GM23338 (cell line): ENCODE measurements around the gene GNAT1. TPM values are rescaled to one million over a fixed set of nuclear protein-coding genes. Genes with fewer than 3 reads are reported as not detected.

Experiments used
- ATAC-seq: fragments of 200-7000 bp; cut with Tn5 transposase; 3 replicates; pipeline ENCODE4 v1.9.1; 2020
- DNase-seq: peaks from one replicate; pipeline ENCODE4 v3.0.0-alpha.2; 2015; ENCODE audit warnings: low spot score
- H2AFZ ChIP-seq: fragments of 200-600 bp; sonication (generic); 2 replicates; pipeline ENCODE4 v1.8.0; 2016; ENCODE audit warnings: antibody characterized with exemption, mild to moderate bottlenecking, moderate library complexity
- H3F3A ChIP-seq: fragments of 200-600 bp; sonication (generic); replicated peaks from 2 replicates; pipeline ENCODE4 v1.8.0; 2017; ENCODE audit warnings: antibody characterized with exemption, mixed run types, low read depth
- H3K27ac ChIP-seq: fragments of 200-600 bp; sonication (generic); 2 replicates; pipeline ENCODE4 v1.6.1; 2016; ENCODE audit warnings: low read depth
- H3K27me3 ChIP-seq: fragments of 200-600 bp; sonication (generic); 2 replicates; pipeline ENCODE4 v1.8.0; 2016; ENCODE audit warnings: mild to moderate bottlenecking, mixed run types, moderate library complexity; ENCODE audit not compliant: insufficient read depth
- H3K36me3 ChIP-seq: fragments of 200-600 bp; sonication (generic); 2 replicates; pipeline ENCODE4 v1.8.0; 2016; ENCODE audit warnings: mild to moderate bottlenecking; ENCODE audit not compliant: insufficient read depth
- H3K4me1 ChIP-seq: fragments of 200-600 bp; sonication (generic); 2 replicates; pipeline ENCODE4 v1.8.0; 2016; ENCODE audit warnings: mild to moderate bottlenecking, moderate library complexity; ENCODE audit not compliant: insufficient read depth
- H3K4me2 ChIP-seq: fragments of 200-600 bp; sonication (generic); 2 replicates; pipeline ENCODE4 v1.7.1; 2017; ENCODE audit warnings: mixed run types
- H3K4me3 ChIP-seq: fragments of 200-600 bp; sonication (generic); 2 replicates; pipeline ENCODE4 v1.6.1; 2016; ENCODE audit warnings: mixed run types
- H3K79me2 ChIP-seq: fragments of 200-600 bp; sonication (generic); replicated peaks from 2 replicates; pipeline ENCODE4 v1.8.0; 2017; ENCODE audit warnings: mild to moderate bottlenecking; ENCODE audit not compliant: insufficient read depth
- H3K9me2 ChIP-seq: fragments of 200-600 bp; sonication (generic); 2 replicates; pipeline ENCODE4 v1.8.0; 2017; ENCODE audit not compliant: insufficient read depth
- H4K20me1 ChIP-seq: fragments of 200-600 bp; sonication (generic); replicated peaks from 2 replicates; pipeline ENCODE4 v1.8.0; 2017; ENCODE audit warnings: mild to moderate bottlenecking; ENCODE audit not compliant: insufficient read depth
- H3K27ac Mint-ChIP-seq: 2 replicates; pipeline ENCODE4 v1.8.0; 2020; ENCODE audit warnings: inconsistent platforms, mild to moderate bottlenecking, moderate library complexity, mixed read lengths
- H3K27me3 Mint-ChIP-seq: 3 replicates; pipeline ENCODE4 v1.8.0; 2022; ENCODE audit warnings: low read depth, mild to moderate bottlenecking, moderate library complexity, mixed read lengths, inconsistent platforms; ENCODE audit not compliant: insufficient read depth, poor library complexity
- H3K36me3 Mint-ChIP-seq: 3 replicates; pipeline ENCODE4 v1.8.0; 2021; ENCODE audit warnings: low read depth, mild to moderate bottlenecking, inconsistent platforms, moderate library complexity, mixed read lengths
- H3K4me1 Mint-ChIP-seq: 3 replicates; pipeline ENCODE4 v1.8.0; 2020; ENCODE audit warnings: mild to moderate bottlenecking, inconsistent platforms, mixed read lengths
- H3K4me3 Mint-ChIP-seq: 3 replicates; pipeline ENCODE4 v1.8.0; 2021; ENCODE audit warnings: moderate library complexity, mild to moderate bottlenecking, inconsistent platforms, mixed read lengths
- H3K9me3 Mint-ChIP-seq: 3 replicates; pipeline ENCODE4 v1.8.0; 2020; ENCODE audit warnings: moderate library complexity, mild to moderate bottlenecking, inconsistent platforms, mixed read lengths
- CREB1 ChIP-seq: fragments of 250-450 bp; sonication (Bioruptor Pico); IDR thresholded peaks from 2 replicates; pipeline ENCODE4 v1.5.0; 2020; ENCODE audit warnings: low read depth, mild to moderate bottlenecking, moderate library complexity
- EZH2 ChIP-seq: fragments of 200-600 bp; sonication (generic); IDR thresholded peaks from one replicate; pipeline ENCODE4 v1.8.0; 2017; ENCODE audit warnings: antibody characterized with exemption, mild to moderate bottlenecking, low read depth; ENCODE audit not compliant: unreplicated experiment
- EZH2phosphoT487 ChIP-seq: fragments of 200-600 bp; sonication (generic); IDR thresholded peaks from one replicate; pipeline ENCODE4 v1.8.1; 2018; ENCODE audit warnings: antibody characterized with exemption; ENCODE audit not compliant: unreplicated experiment
- NANOG ChIP-seq: IDR thresholded peaks from 2 replicates; pipeline ENCODE4 v1.6.1; 2016; ENCODE audit warnings: antibody characterized with exemption, borderline replicate concordance
- POLR2AphosphoS5 ChIP-seq: IDR thresholded peaks from 2 replicates; pipeline ENCODE4 v1.6.1; 2016; ENCODE audit warnings: antibody characterized with exemption, low read depth
- ZNF114 ChIP-seq: fragments of 250-450 bp; sonication (Bioruptor Pico); IDR thresholded peaks from 2 replicates; pipeline ENCODE4 v1.5.0; 2020; ENCODE audit warnings: mild to moderate bottlenecking, moderate library complexity
- polyA plus RNA-seq: library from polyadenylated mRNA; unstranded; fragments of >200 nt; fragmentation: Nextera tagmentation; extraction: Ambion mirVana; gene quantifications from 2 replicates; pipeline ENCODE4 v1.2.1, GENCODE V29; 2016
- total RNA-seq: library from RNA; depleted of rRNA; stranded (reverse); fragments of >200 nt; shearing (Covaris generic); gene quantifications from 2 replicates; pipeline ENCODE4 v1.2.3, GENCODE V29; 2014
- TF ChIP-seq, protein P1 (sequence below): fragments of 250-450 bp; sonication (Bioruptor Pico); IDR thresholded peaks from 2 replicates; pipeline ENCODE4 v1.5.0; 2020; ENCODE audit warnings: mild to moderate bottlenecking, moderate library complexity
- TF ChIP-seq, protein P2 (sequence below), 2 experiments: fragments of 200-600 bp in 1 of 2; sonication (generic) in 1 of 2; conservative IDR thresholded peaks; 2 replicates each; pipeline versions ENCODE4 v1.5.1 to v1.6.1; 2016 to 2017; ENCODE audit warnings: antibody characterized with exemption in 2 of 2, low read depth in 2 of 2, mild to moderate bottlenecking in 2 of 2, moderate library complexity in 1 of 2

GNAT1 gene
- total and polyA plus RNA-seq, 2 experiments from 2014 or later: not detected

- TF ChIP-seq, protein P1, sequence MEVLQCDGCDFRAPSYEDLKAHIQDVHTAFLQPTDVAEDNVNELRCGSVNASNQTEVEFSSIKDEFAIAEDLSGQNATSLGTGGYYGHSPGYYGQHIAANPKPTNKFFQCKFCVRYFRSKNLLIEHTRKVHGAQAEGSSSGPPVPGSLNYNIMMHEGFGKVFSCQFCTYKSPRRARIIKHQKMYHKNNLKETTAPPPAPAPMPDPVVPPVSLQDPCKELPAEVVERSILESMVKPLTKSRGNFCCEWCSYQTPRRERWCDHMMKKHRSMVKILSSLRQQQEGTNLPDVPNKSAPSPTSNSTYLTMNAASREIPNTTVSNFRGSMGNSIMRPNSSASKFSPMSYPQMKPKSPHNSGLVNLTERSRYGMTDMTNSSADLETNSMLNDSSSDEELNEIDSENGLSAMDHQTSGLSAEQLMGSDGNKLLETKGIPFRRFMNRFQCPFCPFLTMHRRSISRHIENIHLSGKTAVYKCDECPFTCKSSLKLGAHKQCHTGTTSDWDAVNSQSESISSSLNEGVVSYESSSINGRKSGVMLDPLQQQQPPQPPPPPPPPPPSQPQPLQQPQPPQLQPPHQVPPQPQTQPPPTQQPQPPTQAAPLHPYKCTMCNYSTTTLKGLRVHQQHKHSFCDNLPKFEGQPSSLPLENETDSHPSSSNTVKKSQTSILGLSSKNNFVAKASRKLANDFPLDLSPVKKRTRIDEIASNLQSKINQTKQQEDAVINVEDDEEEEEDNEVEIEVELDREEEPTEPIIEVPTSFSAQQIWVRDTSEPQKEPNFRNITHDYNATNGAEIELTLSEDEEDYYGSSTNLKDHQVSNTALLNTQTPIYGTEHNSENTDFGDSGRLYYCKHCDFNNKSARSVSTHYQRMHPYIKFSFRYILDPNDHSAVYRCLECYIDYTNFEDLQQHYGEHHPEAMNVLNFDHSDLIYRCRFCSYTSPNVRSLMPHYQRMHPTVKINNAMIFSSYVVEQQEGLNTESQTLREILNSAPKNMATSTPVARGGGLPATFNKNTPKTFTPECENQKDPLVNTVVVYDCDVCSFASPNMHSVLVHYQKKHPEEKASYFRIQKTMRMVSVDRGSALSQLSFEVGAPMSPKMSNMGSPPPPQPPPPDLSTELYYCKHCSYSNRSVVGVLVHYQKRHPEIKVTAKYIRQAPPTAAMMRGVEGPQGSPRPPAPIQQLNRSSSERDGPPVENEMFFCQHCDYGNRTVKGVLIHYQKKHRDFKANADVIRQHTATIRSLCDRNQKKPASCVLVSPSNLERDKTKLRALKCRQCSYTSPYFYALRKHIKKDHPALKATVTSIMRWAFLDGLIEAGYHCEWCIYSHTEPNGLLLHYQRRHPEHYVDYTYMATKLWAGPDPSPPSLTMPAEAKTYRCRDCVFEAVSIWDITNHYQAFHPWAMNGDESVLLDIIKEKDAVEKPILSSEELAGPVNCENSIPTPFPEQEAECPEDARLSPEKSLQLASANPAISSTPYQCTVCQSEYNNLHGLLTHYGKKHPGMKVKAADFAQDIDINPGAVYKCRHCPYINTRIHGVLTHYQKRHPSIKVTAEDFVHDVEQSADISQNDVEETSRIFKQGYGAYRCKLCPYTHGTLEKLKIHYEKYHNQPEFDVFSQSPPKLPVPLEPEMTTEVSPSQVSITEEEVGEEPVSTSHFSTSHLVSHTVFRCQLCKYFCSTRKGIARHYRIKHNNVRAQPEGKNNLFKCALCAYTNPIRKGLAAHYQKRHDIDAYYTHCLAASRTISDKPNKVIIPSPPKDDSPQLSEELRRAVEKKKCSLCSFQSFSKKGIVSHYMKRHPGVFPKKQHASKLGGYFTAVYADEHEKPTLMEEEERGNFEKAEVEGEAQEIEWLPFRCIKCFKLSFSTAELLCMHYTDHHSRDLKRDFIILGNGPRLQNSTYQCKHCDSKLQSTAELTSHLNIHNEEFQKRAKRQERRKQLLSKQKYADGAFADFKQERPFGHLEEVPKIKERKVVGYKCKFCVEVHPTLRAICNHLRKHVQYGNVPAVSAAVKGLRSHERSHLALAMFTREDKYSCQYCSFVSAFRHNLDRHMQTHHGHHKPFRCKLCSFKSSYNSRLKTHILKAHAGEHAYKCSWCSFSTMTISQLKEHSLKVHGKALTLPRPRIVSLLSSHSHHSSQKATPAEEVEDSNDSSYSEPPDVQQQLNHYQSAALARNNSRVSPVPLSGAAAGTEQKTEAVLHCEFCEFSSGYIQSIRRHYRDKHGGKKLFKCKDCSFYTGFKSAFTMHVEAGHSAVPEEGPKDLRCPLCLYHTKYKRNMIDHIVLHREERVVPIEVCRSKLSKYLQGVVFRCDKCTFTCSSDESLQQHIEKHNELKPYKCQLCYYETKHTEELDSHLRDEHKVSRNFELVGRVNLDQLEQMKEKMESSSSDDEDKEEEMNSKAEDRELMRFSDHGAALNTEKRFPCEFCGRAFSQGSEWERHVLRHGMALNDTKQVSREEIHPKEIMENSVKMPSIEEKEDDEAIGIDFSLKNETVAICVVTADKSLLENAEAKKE (CRISPR knock-in tag): no peak
- TF ChIP-seq NANOG (no peak), CREB1 (CRISPR knock-in tag) (no peak), EZH2 (no peak), POLR2AphosphoS5 (no peak), EZH2phosphoT487 (no peak)
Observed at GRCh38 chr3:50221051-50221410, 29.6 kb downstream of the GNAT1 start (continued).

- no peak overlapping the region for H3K27ac Mint-ChIP-seq
- no peaks in the 10 kb centered on the region for H3K9me2 ChIP-seq
- peak; percentile 93 for DNase-seq
- no peak overlapping the region for H3K4me3 ChIP-seq
- H2AFZ ChIP-seq: no peak overlapping the region
- H3K4me1 ChIP-seq: peaks cover 1% of the 10 kb centered on the region
- H3K4me2 ChIP-seq: no peak overlapping the region
- 0 out of 2 replicates have a peak, but pooled peaks have one; percentile 11 for TF ChIP-seq CREB1 (CRISPR knock-in tag)
- TF ChIP-seq, protein P2, sequence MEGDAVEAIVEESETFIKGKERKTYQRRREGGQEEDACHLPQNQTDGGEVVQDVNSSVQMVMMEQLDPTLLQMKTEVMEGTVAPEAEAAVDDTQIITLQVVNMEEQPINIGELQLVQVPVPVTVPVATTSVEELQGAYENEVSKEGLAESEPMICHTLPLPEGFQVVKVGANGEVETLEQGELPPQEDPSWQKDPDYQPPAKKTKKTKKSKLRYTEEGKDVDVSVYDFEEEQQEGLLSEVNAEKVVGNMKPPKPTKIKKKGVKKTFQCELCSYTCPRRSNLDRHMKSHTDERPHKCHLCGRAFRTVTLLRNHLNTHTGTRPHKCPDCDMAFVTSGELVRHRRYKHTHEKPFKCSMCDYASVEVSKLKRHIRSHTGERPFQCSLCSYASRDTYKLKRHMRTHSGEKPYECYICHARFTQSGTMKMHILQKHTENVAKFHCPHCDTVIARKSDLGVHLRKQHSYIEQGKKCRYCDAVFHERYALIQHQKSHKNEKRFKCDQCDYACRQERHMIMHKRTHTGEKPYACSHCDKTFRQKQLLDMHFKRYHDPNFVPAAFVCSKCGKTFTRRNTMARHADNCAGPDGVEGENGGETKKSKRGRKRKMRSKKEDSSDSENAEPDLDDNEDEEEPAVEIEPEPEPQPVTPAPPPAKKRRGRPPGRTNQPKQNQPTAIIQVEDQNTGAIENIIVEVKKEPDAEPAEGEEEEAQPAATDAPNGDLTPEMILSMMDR (conservative IDR thresholded peaks at IDR 0.05; ENCODE audit: low read depth in 2 of 2): peak; percentile 53 to 86
- no peak for TF ChIP-seq ZNF114 (CRISPR knock-in tag)
- H3K27me3 Mint-ChIP-seq: peaks cover 20% of the 10 kb centered on the region
- H3F3A ChIP-seq: peaks cover 10% of the 10 kb centered on the region; the same call in 1 of the 2 replicates
- H3K9me3 Mint-ChIP-seq: no peaks in the 10 kb centered on the region
- peak; percentile 85 for ATAC-seq
- H3K36me3 ChIP-seq: no peaks in the 10 kb centered on the region
- no peaks in the 10 kb centered on the region; the same call in 1 of the 3 replicates for H3K4me1 Mint-ChIP-seq
- no peaks in the 10 kb centered on the region for H3K27me3 ChIP-seq
- H3K4me3 Mint-ChIP-seq: no peak overlapping the region
- H4K20me1 ChIP-seq: no peaks in the 10 kb centered on the region
- no peaks in the 10 kb centered on the region; the same call in 2 of the 3 replicates for H3K36me3 Mint-ChIP-seq
- H3K79me2 ChIP-seq: no peaks in the 10 kb centered on the region
- H3K27ac ChIP-seq: no peak overlapping the region
Observed at GRCh38 chr3:50221411-50222168, 30.2 kb downstream of the GNAT1 start.
